HG02678 (cell line): Measurements from ENCODE around the gene C19orf47.
A peak's percentile ranks its signal among the peaks of the same experiment; 100 is the strongest.

Experiments used
- ATAC-seq: cut with Tn5 transposase; IDR thresholded peaks from one replicate; pipeline ENCODE4 v1.9.1; 2021; ENCODE audit warnings: mild to moderate bottlenecking, moderate library complexity; ENCODE audit not compliant: unreplicated experiment

C19orf47 gene

DNA sequence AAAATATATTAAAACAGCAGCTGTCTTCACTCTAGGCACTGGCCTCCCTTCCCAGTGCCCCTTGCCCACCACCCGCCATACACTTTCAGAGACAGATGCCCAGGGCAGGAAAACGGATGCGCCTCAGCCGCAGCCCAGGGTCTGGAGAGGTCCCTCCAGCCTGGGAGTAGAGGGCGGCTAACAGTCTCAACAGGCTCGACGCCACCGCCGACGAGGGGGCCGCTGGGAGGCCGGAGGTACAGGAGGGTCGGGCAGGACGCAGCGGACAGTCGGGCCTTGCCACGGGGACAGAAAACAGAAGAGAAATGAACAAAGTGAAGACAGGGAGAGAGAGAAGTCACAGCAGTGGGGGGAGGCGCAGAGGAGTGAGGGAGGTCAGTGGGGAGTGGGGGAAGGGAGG is 27.1 kb downstream of the C19orf47 start:
- ATAC-seq = no peak

DNA sequence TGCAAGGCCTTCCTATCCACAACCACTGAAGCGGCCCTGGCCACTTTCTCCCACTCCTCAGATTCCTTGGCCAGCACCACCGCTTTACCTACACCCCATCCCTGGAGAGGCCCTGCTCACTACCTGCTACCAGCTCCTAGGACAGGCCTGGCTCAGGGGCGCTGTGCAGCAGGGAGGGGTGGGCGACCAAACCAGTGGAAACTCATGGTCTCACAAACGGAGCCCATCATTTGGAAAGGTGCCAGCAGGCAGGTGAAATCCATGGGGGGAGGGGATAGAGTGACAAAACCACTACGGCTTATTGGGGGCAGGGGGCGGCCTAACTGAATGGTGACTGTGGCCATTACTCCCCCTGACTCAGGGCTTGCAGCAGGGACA is 27.6 kb downstream of the C19orf47 start:
- ATAC-seq = no peak

DNA sequence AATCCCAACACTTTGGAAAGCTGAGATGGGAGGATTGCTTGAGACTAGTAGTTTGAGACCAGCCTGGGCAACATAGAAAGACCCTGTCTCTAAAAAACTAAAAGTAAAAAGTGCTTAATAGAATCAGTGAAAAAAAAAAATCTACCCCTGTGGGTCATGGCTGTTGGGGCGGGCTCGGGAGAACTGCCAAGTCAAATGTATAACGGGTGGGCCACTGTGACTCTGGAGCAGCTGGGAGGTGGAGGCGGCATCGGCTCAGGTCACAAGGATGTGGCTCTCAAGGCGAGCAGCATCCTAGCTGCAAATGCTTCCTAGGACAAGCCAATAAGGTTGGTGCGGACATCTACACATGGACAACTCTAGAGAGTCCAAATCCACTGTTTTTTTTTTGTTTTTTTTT is 30.9 kb downstream of the C19orf47 start:
- no peak for ATAC-seq

DNA sequence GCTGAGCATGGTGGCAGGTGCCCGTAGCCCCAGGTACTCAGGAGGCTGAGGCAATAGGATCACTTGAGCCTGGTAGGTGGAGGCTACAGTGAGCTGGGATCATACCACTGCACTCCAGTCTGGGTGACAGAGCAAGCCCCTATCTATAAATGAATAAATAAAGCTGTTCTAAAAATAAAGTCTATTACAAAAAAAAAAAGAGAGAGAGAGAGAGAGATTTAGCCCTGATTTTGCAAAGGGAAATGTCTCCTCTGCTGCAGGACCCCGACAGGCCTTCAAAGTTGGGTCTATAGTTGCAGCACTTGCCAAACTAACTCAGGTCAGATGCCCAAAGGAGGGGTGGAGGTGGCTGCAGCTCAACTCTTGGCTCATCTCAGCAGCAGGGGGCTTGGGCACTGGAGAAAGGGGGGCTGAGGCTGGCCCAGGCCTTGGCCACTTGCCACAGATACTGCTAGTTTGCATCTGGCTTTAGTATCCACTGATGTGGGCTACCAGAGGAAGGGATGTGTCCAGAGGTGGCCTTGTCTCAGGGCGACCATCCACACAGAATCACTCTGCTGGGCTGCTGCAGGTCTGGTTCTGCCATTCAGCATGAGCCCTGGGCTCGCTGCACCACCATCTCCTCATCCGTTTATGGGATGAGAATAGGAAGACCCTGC is 32.3 kb downstream of the C19orf47 start:
- no peak for ATAC-seq

DNA sequence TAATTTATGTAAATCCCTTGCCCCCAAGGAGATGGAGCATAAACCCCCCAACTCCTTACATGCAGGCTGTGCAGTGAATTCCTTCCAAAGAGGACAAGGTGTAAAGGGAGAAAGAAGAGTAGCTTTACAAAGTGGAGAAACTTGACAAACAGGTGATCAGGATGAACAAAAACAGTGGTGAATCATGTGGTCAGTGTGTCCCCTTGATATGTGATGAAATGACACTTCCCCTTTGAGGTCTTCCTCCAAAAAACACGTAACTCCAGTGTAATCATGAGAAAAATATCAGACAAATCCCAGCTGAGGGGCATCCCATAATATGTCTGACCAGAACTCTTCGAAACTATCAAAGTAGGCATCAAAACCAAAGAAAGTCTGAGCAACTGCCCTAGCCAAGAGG is 33.5 kb downstream of the C19orf47 start:
- ATAC-seq = no peak

DNA sequence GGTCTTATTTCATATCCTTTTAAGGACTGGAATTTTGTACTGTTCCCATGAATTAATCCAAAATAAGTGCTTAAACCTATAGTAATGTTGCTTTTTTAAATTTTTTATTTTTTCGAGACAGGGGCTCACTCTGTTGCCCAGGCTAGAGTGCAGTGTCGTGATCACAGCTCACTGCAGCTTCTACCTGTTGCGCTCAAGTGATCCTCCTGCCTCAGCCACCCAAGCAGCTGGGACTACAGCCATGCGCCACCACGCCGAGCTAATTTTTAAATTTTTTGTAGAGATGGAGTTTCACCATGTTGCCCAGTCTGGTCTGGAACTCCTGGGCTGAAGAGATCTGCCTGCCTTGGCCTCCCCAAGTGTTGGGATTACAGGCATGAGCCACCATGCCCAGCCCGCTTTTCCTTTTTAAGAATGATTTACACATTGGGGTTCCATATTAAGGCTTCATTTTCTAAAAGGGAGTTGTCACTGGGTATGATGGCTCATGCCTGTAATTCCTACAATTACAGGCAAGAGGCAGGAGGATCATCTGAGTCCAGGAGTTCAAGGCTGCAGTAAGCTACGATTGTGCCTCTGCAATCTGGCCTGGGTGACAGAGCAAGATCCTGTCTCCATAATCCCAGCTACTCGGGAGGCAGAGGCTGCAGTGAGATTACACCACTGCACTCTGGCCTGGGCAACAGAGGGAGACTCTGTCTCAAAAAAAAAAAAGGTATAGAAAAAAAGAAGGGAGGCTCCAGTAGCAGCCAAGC is 34.8 kb downstream of the C19orf47 start:
- no peak for ATAC-seq

DNA sequence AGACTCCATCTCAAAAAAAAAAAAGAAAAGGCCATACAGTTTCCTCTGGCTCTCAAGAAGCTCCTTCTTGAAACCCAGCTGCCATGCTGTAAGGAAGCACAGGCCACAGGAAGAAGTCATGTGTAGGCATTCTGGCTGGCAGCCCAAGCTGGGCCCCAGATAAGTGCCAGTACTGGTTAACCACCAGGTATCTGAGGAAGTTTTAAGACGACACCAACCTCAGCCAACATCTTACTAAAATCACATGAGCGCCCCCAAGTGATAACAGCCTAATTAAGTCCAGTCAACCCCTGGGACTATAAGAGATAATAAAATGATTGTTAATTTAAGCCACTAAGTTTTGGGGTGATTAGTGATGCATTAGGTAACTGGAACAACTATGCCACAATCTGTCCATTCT is 35.7 kb downstream of the C19orf47 start:
- no peak for ATAC-seq

DNA sequence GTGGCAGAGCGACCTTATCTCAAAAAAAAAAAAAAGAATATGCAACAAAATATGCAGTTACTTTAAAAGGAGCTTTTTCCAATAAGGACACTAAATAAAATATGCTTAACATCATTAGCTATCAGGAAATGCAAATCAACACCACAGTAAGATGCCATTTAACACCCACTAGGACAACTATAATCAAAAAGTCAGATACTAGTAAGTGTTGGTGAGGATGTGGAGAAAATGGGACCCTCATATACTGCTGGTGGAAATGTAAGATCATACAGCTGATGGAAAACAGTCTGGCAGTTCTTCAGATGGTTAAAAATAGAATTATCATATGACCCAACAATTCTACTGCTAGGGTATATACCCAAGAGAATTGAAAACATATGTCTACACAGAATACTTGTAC is 38.5 kb downstream of the C19orf47 start:
- no peak for ATAC-seq

DNA sequence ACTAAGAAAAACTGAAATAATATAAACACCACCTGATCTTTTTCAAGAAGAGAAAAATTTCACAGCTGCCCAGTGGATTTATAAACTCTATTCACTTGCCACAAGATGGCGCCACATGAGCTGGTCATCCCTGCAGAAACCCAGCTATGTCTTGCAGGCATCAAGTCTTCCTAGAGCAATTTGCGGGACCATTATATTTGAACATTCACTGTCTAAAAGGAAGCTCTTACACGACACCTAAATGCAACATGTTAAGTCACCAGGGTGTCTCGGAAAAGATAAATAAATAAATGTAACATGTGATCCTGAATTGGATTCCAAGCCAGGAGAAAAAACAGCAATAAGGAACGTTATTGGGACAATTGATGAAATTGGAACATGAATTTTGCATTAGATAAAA is 42.8 kb downstream of the C19orf47 start:
- no peak for ATAC-seq

DNA sequence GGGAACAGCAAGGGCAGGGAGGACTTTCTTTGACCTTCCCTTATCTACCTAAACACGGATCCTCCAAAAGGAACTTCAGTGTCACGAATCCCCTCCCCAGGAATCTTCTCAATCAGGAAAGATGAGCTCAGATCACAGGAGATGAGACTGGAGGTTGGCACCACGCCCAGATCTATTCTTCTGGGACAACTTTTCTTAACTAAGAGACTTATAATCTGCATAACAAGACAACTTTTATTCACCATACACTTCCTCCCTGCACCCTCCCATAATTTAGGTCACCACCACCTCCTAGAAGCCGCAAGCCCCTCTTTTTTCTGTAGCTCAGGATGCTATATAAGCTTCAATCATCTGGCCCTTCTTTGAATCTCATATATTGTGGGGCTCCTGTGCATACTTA is 43.9 kb downstream of the C19orf47 start:
- ATAC-seq = no peak

DNA sequence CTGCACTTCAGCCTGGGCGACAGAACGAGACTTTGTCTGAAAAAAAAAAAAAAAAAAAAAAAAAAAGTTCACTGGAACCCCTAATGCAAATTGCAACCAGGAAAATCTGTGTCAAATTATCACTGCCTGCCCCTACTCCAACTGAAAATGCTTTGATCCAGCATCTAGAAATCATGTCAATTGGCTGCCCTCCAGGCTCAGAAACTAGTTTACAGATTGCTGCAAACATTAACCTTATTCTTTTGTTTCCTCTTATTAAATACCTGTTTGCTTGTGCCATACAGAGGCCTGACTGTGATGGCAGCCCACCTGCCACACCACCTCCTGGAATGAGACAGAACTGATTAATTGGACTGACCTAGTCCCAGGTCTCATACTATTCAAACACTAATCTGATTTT is 44.4 kb downstream of the C19orf47 start:
- no peak for ATAC-seq

DNA sequence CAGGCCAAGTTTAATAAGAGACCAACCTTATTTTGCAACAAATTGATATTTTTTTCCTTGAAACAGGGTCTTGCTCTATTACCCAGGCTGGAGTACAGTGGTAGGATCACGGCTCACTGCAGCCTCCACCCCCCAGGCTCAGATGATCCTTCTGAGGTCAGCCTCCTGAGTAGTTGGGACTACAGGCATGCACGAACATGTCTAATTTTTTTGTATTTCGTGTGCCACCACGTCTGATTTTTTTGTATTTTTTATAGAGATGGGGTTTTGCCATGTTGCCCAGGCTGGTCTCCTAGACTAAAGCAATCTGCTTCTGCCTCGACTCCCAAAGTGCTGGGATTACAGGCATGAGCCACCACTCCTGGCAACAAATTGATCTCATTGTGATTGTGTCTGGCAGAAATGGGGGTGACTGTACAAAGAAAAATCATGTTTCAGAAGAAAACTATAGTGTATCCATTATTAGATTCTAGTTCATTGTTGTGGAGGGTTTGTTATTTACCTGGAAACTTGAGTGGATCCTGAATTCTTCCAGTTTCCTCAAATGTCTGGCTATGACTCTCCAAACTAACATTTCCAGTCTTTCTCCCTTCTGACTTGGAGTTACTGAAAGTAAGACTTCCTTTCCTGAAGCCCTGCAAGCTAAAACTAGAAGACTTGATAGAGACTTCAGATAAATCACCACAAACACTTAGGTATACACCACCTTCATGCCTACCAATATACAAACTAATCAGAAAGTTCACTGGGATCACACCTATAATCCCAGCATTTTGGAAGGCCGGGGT is 45.8 kb downstream of the C19orf47 start:
- no peak for ATAC-seq

DNA sequence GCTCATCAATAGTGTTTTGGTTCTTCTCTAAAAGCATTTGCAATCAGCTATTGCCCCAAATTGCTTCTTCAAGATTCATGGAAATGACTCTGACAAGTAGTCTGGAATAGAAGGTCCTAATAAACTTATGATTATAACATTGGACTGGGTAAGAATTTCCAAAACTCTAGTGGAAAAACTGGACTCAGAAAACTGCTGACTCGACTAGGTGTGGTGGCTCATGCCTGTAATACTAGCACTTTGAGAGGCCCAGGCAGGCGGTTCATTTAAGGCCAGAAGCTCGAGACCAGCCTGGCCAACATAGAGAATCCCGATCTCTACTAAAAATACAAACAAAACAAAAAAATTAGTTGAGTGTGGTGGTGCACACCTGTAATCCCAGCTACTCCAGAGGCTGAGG is 47.5 kb downstream of the C19orf47 start:
- ATAC-seq = no peak

DNA sequence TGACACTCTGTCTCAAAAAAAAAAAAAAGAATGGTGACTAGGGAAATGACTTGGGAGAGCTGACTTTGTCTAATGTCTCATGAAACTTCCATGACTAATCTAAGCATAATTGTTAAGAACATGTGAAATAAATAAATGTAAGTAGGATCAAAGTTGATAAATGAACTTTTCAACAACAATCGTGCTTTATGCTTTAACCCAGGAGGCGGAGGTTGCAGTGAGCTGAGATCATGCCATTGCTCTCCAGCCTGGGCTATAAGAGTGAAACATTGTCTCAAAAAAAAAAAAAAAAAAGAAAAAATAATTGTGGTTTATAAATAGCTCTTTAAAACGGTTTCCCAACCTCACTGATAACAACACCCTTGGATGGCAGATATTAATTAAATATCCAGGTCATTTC is 50.2 kb downstream of the C19orf47 start:
- ATAC-seq = no peak

DNA sequence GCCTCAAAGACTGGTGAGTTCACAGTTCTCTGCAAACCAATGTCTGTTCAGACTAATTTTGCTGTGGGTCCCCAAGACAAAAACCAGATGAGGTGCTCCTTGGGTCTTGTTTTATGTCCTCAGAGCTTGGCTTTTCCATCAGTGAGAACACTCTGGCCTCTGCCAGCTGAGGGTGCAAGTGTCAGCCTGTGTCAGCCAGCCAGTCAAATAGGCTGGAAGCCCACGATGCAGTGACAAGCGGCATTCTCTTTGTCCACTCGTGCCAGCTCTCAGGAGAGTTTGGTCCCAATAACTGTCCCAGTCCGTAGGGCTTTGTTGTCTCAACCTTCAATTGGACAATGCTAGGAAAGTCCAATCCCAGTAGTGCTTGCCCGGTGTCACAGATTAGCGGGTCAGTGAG is 53.6 kb downstream of the C19orf47 start:
- no peak for ATAC-seq

DNA sequence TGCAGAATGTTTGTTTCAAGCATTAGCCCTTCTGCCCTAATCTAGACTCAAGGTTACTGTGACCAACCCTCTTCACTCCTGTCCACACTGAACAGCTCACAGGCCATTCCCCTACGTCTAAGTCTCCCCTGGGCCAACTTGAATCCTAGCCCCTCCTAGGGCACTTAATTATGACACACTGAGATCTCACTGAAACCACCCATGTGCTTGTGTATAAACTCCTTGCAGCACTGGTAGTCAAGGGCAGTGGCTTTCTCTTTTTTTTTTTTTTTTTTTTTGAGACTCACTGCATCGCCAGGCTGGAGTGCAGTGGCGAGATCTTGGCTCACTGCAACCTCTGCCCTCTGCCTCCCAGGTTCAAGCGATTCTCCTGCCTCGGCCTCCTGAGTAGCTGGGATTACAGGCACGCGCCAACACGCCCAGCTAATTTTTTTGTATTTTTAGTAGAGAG is 61.2 kb downstream of the C19orf47 start:
- ATAC-seq = no peak

DNA sequence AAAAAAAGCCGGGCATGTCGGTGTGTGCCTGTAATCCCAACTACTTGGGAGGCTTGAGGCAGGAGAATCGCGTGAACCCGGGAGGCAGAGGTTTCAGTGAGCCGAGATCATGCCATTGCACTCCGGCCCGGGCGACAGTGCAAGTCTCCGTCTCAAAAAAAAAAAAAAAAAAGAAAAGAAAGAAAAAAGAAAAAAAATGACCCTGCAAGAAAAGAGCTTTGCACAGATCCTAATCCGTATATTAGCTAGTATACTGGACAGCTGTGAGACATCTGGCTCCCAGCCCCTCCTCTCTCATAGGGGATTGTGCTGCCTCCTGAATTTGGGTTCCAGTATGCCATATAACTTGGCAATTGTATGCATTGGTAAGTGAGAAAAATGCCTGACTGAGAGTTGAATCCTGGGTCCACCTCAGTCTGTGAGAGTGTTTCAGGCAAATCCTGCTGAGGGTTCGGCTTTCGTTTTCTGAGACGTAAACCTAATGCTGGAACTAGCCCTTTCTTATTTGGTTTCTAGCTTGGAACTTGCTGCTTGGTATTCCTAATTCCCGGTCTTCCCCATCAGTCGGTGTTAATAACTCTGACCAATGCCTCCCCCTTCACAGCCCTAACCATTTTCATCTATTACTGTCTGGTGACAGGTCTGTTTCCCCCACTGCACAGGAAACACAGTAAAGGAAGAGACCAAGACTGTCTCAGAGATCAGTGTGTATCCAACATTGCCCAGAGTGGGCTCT is 61.8 kb downstream of the C19orf47 start:
- ATAC-seq = no peak

DNA sequence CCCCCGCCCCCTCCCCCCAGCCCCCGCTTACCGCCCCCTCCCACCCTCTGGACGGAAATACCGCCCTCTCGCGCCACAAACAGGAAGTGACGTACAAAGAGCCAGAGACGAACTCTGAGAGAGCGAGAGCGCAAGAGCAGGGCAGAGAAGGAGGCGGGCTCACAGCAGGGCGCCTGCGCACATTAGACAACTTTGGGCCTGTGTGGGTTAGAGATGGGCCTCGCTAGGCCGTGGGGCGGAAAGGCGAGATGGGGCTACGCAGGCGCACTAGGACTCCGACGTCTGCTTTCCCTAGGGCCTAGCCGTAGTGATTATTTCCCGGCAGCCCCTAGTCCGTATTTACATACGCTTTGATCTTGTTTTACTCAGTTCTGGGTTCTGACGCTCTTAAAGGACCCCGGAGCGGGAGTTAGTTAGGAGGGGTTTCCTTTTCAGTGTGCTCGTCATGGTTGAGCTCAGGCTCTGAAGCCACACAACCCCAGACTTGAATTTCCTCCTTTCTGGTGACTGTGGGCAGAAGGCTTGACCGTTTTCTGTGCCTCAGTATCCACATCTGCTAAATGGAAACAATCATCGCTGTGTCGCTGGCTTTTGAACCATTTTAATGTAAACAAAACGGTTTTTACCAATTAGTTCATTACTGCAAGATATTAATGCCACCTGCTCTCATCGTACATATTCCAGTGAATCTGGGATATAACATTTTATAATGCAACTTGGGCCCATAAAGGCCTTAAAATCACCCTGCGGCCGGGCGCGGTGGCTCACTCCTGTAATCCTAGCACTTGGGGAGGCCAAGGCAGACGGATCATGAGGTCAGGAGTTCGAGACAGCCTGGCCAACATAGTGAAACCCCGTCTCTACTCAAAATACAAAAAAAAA is 62.6 kb downstream of the C19orf47 start:
- peak; percentile 85 for ATAC-seq

DNA sequence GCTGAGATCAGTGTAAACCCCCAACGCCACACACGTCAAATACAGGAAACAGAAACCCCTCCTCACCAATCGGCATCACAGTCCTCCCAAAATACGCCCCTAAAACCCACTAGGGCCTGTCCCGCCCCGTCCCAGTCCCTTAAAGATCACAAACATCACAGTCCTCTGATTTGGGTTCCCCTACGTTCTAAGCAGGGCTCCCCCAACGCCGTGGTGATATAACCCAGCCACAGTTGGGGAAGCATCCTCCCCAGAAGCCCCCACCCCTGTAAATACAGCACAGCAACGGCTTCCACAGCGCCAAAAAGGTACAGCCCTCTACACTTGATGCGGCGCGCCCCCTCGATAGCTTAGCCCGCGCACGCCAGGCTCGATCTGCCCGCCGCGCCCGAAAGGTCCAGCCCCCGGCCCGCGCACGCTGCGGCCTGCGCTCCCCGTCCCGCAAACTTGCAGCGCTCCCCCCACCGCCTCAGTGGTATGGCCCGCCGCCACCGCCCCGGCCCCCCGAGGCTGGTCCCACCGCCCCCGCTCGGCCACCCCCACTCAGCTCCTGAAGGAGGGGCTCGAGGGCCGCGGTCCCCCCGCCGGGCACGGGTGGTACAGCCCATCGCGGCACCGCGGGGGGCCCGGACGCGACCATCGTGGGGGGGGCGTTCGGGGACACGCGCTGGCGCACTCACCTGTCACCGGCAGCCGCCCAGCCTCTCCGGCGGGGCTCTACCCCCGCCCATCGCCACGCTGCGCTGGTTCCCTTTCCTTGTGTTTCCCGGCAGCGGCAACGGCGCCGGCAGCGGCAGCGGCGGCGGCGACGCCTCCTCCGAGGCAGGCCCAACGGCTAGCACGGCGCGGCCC is 63.5 kb downstream of the C19orf47 start, which contains the start of gene AKT2:
AKT2 (minus strand) TSS at position 845 of the 852 bp plus-strand sequence. CDS start 20,078 bp downstream, outside the sequence.
- ATAC-seq = peak; percentile 30
